Astrocyte of the cerebellum (primary cell): ENCODE results near the gene ZSCAN5C.
"Not testable (repeated sequence)": the region's sequence is repeated elsewhere in the genome, so short reads cannot be mapped to it uniquely, and the experiment has no call there.

ENCODE experiments used
- DNase-seq: peaks from one replicate; pipeline ENCODE4 v3.0.0-alpha.2; 2011; ENCODE audit warnings: low read depth
- H3K4me3 ChIP-seq: 2 replicates; pipeline ENCODE4 v1.5.1; 2011; ENCODE audit warnings: mild to moderate bottlenecking, low read depth, low read length, moderate library complexity
- CTCF ChIP-seq: IDR thresholded peaks from 2 replicates; pipeline ENCODE4 v1.5.1; 2012; ENCODE audit warnings: low read length, low read depth, moderate library complexity, mild to moderate bottlenecking; ENCODE audit errors: missing control alignments
- in situ Hi-C: cut with HindIII; loops from 2 replicates; pipeline ENCODE4 v1.10.0; 2017; ENCODE audit warnings: low sequenced_read_pairs

Gene ZSCAN5C

GRCh38 chr19:56211718-56212117, 9.6 kb downstream of the ZSCAN5C start:
- DNase-seq = no peak
- TF ChIP-seq CTCF = no peak
- in situ Hi-C loops = no loop called here
- H3K4me3 ChIP-seq = no peak overlapping the region

GRCh38 chr19:56217039-56217949, 15.2 kb downstream of the ZSCAN5C start:
- H3K4me3 ChIP-seq = peak overlapping the region; percentile 30
- no peak for DNase-seq
- in situ Hi-C loops = no loop called here
- TF ChIP-seq CTCF = no peak

GRCh38 chr19:56218961-56219360, 16.9 kb downstream of the ZSCAN5C start:
- H3K4me3 ChIP-seq = no peak overlapping the region
- DNase-seq = no peak
- in situ Hi-C loops = no loop called here
- TF ChIP-seq CTCF = no peak

- in situ Hi-C loops, DNase-seq, H3K4me3 ChIP-seq: not testable (repeated sequence)
Measured at GRCh38 chr19:56221442-56221841, 19.4 kb downstream of the ZSCAN5C start.

GRCh38 chr19:56221851-56222250, 19.8 kb downstream of the ZSCAN5C start:
- DNase-seq = no peak
- H3K4me3 ChIP-seq = no peak overlapping the region
- TF ChIP-seq CTCF = no peak
- in situ Hi-C loops = no loop called here

- DNase-seq = no peak
- no peak overlapping the region for H3K4me3 ChIP-seq
- in situ Hi-C loops = no loop called here
- no peak for TF ChIP-seq CTCF
Measured at GRCh38 chr19:56222901-56223300, 20.8 kb downstream of the ZSCAN5C start.

GRCh38 chr19:56223481-56223880, 21.4 kb downstream of the ZSCAN5C start:
- in situ Hi-C loops = no loop called here
- H3K4me3 ChIP-seq = no peak overlapping the region
- no peak for DNase-seq
- no peak for TF ChIP-seq CTCF
